Tibial nerve (tissue), 4 donors: ENCODE measurements around the gene MAPK6.

ENCODE experiments used
- EP300 ChIP-seq, 2 donors: sonication (generic); formaldehyde crosslinking; IDR thresholded peaks; one replicate each; pipeline ENCODE4 v1.6.1; 2017; ENCODE audit warnings: antibody characterized with exemption in 2 of 2, mild to moderate bottlenecking in 1 of 2
- POLR2A ChIP-seq, 2 donors: fragments of 450-650 bp; IDR thresholded peaks; one replicate each; pipeline ENCODE4 v1.6.1; 2017; ENCODE audit warnings: antibody characterized with exemption in 2 of 2, mild to moderate bottlenecking in 2 of 2, moderate library complexity in 2 of 2
- TF ChIP-seq, protein P1 (sequence below), 5 experiments: fragments of 200-600 bp in 3 of 5; fragments of 450-650 bp in 2 of 5; sonication (generic) in 3 of 5; IDR thresholded peaks; one replicate each; pipeline ENCODE4 v1.5.1; 2016 to 2019; ENCODE audit warnings: antibody characterized with exemption in 5 of 5, mild to moderate bottlenecking in 3 of 5, moderate library complexity in 2 of 5

DNA sequence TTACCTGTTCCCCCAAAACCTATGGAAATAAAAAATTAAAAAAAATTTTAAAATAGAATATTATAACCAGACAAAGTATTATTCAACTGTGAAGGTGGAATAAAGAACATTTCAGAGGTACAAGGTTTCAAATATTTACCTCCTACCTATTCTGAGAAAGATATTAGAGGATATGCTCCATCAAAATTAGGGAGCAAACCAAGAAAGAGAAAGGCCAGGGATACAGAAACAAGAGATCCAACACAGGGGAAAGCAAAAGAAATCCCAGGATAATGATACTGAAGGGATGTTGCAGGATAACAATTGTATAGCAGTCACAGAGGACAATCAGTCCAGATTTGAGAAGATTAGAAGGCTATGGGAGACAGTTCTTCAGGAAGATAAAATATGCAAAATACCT lies 71.2 kb downstream of the MAPK6 start:
- TF ChIP-seq, protein P1, sequence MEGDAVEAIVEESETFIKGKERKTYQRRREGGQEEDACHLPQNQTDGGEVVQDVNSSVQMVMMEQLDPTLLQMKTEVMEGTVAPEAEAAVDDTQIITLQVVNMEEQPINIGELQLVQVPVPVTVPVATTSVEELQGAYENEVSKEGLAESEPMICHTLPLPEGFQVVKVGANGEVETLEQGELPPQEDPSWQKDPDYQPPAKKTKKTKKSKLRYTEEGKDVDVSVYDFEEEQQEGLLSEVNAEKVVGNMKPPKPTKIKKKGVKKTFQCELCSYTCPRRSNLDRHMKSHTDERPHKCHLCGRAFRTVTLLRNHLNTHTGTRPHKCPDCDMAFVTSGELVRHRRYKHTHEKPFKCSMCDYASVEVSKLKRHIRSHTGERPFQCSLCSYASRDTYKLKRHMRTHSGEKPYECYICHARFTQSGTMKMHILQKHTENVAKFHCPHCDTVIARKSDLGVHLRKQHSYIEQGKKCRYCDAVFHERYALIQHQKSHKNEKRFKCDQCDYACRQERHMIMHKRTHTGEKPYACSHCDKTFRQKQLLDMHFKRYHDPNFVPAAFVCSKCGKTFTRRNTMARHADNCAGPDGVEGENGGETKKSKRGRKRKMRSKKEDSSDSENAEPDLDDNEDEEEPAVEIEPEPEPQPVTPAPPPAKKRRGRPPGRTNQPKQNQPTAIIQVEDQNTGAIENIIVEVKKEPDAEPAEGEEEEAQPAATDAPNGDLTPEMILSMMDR (IDR thresholded peaks at IDR 0.05) = no peak
- TF ChIP-seq EP300 (IDR thresholded peaks at IDR 0.05) = no peak
- no peak for TF ChIP-seq POLR2A (IDR thresholded peaks at IDR 0.05)
